NCI-H2171 treated with DMSO at 0.1 percent for 48 hours (cell line): ENCODE measurements around the gene HPCAL1.

ENCODE experiments used
- DNase-seq: peaks from one replicate; lab custom pipeline; 2025; lab: John Stamatoyannopoulos, UW

The HPCAL1 gene

GRCh38 chr2:10269711-10270610 is 32.7 kb upstream of the HPCAL1 start:
- peak; percentile 42 for DNase-seq

DNA sequence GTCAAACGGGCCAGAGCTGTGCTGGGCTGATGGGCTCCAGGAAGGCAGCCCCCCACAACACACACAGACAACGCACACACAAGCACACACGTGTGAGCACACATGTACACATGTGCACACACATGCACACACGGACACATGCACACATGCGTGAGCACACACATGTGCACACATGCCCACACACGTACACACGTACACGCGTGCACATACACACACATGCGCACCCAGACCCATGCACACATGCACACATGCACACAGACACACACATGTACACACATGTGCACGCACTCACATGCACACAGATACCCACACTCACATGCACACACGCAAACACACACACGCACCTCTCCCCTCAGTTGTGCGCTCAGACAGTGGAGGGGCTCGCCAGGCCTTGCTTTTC is 31.2 kb upstream of the HPCAL1 start:
- no peak for DNase-seq

- no peak for DNase-seq
These were observed 30.8 kb upstream of the HPCAL1 start for GRCh38 chr2:10271946-10272345.

GRCh38 chr2:10272464-10272863 is 30.2 kb upstream of the HPCAL1 start:
- DNase-seq = no peak

GRCh38 chr2:10273215-10274175 is 29.2 kb upstream of the HPCAL1 start:
- DNase-seq = no peak

- DNase-seq = no peak
These were observed 28.3 kb upstream of the HPCAL1 start for GRCh38 chr2:10274376-10274775.

DNA sequence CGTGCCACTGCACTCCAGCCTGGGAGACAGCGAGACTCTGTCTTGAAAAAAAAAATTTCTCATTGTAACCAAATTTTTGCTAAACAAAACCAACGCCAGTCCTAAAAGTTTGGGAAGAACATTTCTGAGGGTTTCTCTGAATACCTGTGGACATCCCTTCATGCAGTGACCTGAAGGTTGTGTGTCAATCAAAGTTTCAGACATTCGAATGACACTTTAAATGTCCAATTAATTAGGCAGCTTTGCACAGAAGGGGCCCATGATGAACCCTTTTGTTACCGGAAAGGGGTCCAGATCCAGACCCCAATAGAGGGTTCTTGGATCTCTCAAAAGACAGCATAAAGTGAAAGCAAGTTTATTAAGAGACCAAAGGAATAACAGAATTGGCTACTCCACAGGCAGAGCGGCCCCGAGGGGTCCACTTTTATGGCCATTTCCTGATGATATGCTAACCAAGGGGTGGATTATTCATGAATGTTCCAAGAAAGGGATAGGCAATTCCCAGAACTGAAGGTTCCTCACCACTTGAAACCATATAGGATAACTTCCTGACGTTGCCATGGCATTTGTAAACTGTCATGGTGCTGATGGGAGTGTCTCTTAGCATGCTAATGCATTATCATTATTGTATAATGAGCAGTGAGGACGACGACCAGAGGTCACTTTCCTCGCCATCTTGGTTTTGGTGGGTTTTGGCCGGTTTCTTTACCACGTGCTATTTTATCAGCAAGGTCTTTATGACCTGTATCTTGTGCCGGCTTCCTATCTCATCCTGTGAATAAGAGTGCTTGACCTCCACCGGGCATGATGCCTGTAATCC is 27.5 kb upstream of the HPCAL1 start:
- no peak for DNase-seq

GRCh38 chr2:10276481-10277292 is 26.0 kb upstream of the HPCAL1 start:
- DNase-seq = no peak

GRCh38 chr2:10277293-10278028 is 25.2 kb upstream of the HPCAL1 start:
- no peak for DNase-seq

GRCh38 chr2:10278029-10278762 is 24.5 kb upstream of the HPCAL1 start:
- DNase-seq = no peak

DNA sequence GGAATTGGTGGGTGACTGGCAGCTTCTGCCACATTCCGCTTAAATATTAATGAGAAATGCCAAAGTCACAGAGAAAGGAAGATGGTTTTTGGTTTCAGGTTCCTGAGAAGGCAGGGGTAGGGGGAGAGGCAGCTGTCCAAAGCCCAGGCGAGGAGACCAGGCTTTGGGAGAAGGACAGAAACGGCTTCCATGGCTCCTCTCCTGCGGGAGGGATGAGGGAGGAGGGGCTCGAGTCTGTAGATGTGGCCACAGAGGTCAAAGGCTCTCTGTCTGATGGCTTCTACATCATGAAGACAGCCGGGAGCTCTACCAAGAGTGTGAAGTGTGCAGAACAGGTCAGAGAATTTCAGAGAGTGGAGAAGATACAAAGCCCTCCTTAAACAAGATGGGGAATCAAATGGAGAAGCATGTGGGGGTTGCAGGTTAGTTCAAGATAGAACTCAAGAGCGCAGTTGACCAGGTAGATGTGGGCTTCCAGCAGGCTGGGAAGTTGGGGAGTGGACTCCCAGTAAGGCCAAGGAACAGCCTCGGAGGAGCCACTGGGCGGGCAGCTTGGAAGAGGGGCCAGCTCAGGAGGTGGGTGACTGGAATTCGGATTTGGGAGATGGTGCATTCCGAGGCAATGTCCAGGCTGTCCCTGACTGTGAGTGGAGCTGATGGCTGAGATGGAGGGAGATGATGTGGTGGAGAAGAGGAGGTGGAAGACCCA is 23.8 kb upstream of the HPCAL1 start:
- DNase-seq = no peak

DNA sequence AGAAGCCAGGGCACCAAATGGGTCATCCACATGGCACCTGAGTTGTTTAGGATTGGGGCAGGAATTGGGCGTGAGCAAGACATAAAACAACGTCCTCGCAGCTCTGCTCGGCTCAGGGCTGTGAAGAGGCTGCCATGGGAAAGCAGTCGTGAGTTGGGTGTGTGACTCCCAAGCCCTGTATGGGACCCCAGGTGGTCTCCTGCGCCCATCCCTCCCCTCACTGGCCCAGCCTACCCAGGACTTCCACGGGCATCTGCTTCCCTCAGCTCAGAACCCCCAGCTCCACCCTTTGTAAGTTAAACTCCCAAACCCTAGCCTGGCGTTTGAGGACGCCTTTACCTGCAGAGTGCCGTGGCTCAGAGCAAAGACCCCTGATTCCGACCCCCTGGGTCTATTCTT is 23.2 kb upstream of the HPCAL1 start:
- DNase-seq = no peak

DNA sequence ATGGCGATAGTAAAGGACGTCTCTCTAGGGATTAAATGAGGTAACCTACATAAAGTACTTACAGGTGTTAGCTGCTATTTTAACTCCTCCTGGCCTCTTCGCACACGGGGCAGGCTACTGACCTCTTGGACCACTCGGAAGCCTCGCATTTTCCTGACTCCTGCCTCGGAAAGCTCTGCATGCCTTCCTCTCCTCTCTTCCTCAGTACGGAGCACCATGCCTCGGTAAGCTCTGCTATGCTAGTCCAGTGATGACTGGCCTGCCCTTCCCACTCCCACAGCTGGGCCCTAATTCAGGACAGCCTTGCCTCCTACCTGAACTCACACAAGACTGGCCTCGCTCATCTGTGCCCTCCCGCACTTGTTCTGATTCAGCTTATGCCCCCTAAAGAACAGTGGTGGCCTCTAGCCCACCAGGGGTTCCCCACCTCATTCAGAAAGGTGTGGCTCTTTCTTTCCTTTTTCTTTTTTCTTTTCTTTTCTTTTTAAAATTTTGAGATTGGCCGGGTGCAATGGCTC is 22.7 kb upstream of the HPCAL1 start:
- no peak for DNase-seq

- DNase-seq = no peak
These were observed 20.8 kb upstream of the HPCAL1 start for GRCh38 chr2:10281891-10282290.

GRCh38 chr2:10282611-10283105 is 20.0 kb upstream of the HPCAL1 start:
- no peak for DNase-seq

GRCh38 chr2:10283106-10284062 is 19.3 kb upstream of the HPCAL1 start:
- DNase-seq = no peak

DNA sequence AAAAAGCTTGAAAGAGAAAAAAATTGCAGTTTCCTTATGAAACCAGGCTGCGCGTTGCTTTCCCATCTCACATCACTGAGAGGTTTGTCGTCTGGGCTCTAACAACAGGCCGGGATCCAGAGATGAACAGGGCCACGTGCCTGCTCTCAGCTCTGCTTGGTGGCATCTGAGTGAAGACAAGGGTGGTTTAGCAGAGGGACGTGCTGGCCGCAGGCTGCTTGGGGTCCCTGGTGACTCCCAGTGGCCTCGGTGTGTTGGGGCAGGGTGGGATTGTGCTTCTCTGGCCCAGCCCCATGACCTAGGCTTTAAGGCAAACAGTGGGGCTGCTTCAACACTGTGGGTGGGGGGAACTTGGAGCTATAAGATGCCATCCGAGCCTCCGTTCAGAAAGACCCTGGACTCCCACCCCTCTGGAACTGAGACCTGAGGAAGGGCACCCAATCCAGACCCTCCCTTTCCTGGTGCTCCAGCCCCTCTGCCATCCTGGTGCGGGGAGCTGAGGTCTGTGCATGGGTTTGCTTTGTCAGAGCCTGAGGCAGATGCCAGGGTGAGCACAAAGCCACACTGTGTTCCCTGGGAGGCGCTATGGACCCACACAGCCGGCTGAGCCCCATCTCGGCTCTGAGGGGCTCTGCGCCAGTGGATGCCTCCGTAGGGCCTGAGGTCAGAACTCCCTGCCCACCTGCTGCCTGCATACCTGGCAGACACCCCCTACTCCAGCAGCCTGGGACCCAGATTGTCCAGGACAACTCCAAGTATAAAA is 18.4 kb upstream of the HPCAL1 start:
- no peak for DNase-seq
